ENCODE measurements around the gene MAP2K3. TPM values are rescaled to one million over a fixed set of nuclear protein-coding genes. Genes with fewer than 3 reads are reported as not detected.
"Not testable (repeated sequence)": the region's sequence is repeated elsewhere in the genome, so short reads cannot be mapped to it uniquely, and the experiment has no call there.

Gene MAP2K3
- total RNA-seq, 2 donors from 2014 or later: 15.3 to 48.1 TPM

GRCh38 chr17:21304091-21304490 lies 19.6 kb downstream of the MAP2K3 start:
- TF ChIP-seq POLR2A (IDR thresholded peaks at IDR 0.05) (no peak), CTCF (IDR thresholded peaks at IDR 0.05) (no peak)
- DNase-seq (peak in 2 of 4 donors; percentile 9 to 13), ATAC-seq (no peak)
- Histone ChIP-seq H3K9me3 (peaks cover 0 to 6% (median 0%) of the 10 kb centered on the region in 3 donors), H3K4me3 (no peak overlapping the region), H3K36me3 (replicated peaks in 1 of 2; ENCODE audit: insufficient read depth in 1 of 2, low read depth in 2 of 2) (peaks cover 0 to 16% of the 10 kb centered on the region in 2 donors), H3K27me3 (no peaks in the 10 kb centered on the region), H3K27ac (no peak overlapping the region), H3K4me1 (no peaks in the 10 kb centered on the region)
- intact Hi-C loops (cut with DNase I): no loop called here
- WGBS, 2 donors: 71 to 72% methylated on average over 9 of the region's 9 CpGs

GRCh38 chr17:21304551-21305151 lies 20.1 kb downstream of the MAP2K3 start:
- ATAC-seq; H3K27ac ChIP-seq; intact Hi-C loops (cut with DNase I); H3K9me3 ChIP-seq; H3K4me3 ChIP-seq; H3K27me3 ChIP-seq; H3K4me1 ChIP-seq: not testable (repeated sequence)
- H3K36me3 ChIP-seq (replicated peaks in 1 of 2; ENCODE audit: insufficient read depth in 1 of 2, low read depth in 2 of 2): peaks cover 0 to 16% of the 10 kb centered on the region in 2 donors
- 74 to 82% methylated on average over 7 to 17 of the region's 17 CpGs for WGBS, 2 donors
- peak in 2 of 4 donors; percentile 2 to 7 for DNase-seq

- H3K9me3 ChIP-seq; H3K4me3 ChIP-seq; H3K27ac ChIP-seq; H3K27me3 ChIP-seq; intact Hi-C loops (cut with DNase I); ATAC-seq; H3K4me1 ChIP-seq: not testable (repeated sequence)
- WGBS, 2 donors: 90 to 91% methylated on average over 15 to 20 of the region's 20 CpGs
- peaks cover 0 to 16% of the 10 kb centered on the region in 2 donors for H3K36me3 ChIP-seq (replicated peaks in 1 of 2; ENCODE audit: insufficient read depth in 1 of 2, low read depth in 2 of 2)
- DNase-seq: peak in 1 of 4 donors; percentile 3
These were observed 21.1 kb downstream of the MAP2K3 start for GRCh38 chr17:21305431-21306180.

- H3K9me3 ChIP-seq; H3K27ac ChIP-seq; H3K4me3 ChIP-seq; H3K4me1 ChIP-seq; ATAC-seq; intact Hi-C loops (cut with DNase I); H3K27me3 ChIP-seq: not testable (repeated sequence)
- WGBS, 2 donors: 75 to 81% methylated on average over 8 of the region's 8 CpGs
- peak in 2 of 4 donors; percentile 1 to 3 for DNase-seq
- peaks cover 0 to 11% of the 10 kb centered on the region in 2 donors for H3K36me3 ChIP-seq (replicated peaks in 1 of 2; ENCODE audit: insufficient read depth in 1 of 2, low read depth in 2 of 2)
These were observed 22.2 kb downstream of the MAP2K3 start for GRCh38 chr17:21306611-21307272.

GRCh38 chr17:21307273-21307625 lies 22.7 kb downstream of the MAP2K3 start:
- H3K27ac ChIP-seq; H3K9me3 ChIP-seq; ATAC-seq; H3K4me1 ChIP-seq; intact Hi-C loops (cut with DNase I); H3K27me3 ChIP-seq; H3K4me3 ChIP-seq: not testable (repeated sequence)
- peaks cover 0 to 11% of the 10 kb centered on the region in 2 donors for H3K36me3 ChIP-seq (replicated peaks in 1 of 2; ENCODE audit: insufficient read depth in 1 of 2, low read depth in 2 of 2)
- DNase-seq: peak in 1 of 4 donors; percentile 1
- 58 to 72% methylated on average over 5 of the region's 5 CpGs for WGBS, 2 donors

- ATAC-seq; H3K27ac ChIP-seq; H3K27me3 ChIP-seq; H3K4me1 ChIP-seq; H3K4me3 ChIP-seq; H3K36me3 ChIP-seq (replicated peaks in 1 of 2; ENCODE audit: insufficient read depth in 1 of 2, low read depth in 2 of 2); intact Hi-C loops (cut with DNase I); DNase-seq; H3K9me3 ChIP-seq: not testable (repeated sequence)
- WGBS, 2 donors: 84 to 95% methylated on average over 6 of the region's 6 CpGs
These were observed 24.4 kb downstream of the MAP2K3 start for GRCh38 chr17:21308931-21309381.

GRCh38 chr17:21310061-21310765 lies 25.7 kb downstream of the MAP2K3 start:
- DNase-seq; ATAC-seq; H3K36me3 ChIP-seq (replicated peaks in 1 of 2; ENCODE audit: insufficient read depth in 1 of 2, low read depth in 2 of 2); H3K27me3 ChIP-seq; H3K4me3 ChIP-seq; intact Hi-C loops (cut with DNase I); H3K27ac ChIP-seq; H3K9me3 ChIP-seq; H3K4me1 ChIP-seq: not testable (repeated sequence)
- 88 to 89% methylated on average over 13 to 16 of the region's 16 CpGs for WGBS, 2 donors

- intact Hi-C loops (cut with DNase I); H3K36me3 ChIP-seq (replicated peaks in 1 of 2; ENCODE audit: insufficient read depth in 1 of 2, low read depth in 2 of 2); H3K27ac ChIP-seq; H3K4me3 ChIP-seq; H3K9me3 ChIP-seq; H3K27me3 ChIP-seq; H3K4me1 ChIP-seq: not testable (repeated sequence)
- WGBS, 2 donors: 77 to 78% methylated on average over 4 to 21 of the region's 22 CpGs
- DNase-seq (peak in 1 of 4 donors; percentile 10), ATAC-seq (peak; percentile 31)
These were observed 26.5 kb downstream of the MAP2K3 start for GRCh38 chr17:21310766-21311602.
